Erythroblast (primary cell): ENCODE data around the gene LRRC8C.

Experiments used
- GATA1 ChIP-seq: IDR thresholded peaks from 2 replicates; pipeline ENCODE4 v1.6.1; 2011; ENCODE audit warnings: low read depth, mild to moderate bottlenecking, control low read depth, low read length, moderate library complexity
- POLR2A ChIP-seq: IDR thresholded peaks from 2 replicates; pipeline ENCODE4 v1.6.1; 2011; ENCODE audit warnings: mild to moderate bottlenecking, low read length

DNA sequence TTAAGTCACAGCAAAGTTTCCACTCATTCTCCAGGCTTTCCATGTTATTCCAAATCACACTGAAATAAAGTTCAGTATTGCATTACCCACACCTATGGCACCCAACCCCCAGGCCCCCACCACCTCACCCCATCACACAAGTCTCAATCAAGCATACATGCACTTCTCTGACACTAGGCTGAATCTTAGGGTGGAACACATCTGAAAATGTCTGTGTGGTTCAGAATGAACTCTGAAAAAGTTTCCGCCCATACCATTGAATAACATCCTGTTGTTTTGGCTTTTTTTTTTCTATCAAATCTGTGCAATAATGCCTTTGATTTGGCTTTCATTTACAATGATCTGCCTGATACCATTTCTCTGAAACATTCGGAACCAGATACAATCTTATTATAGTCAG is 25.8 kb upstream of the LRRC8C start:
- TF ChIP-seq POLR2A = no peak
- TF ChIP-seq GATA1 = no peak
